Stomach smooth muscle (tissue), 2 donors: ENCODE measurements around the gene TNFAIP1.

Source experiments
- H3K27ac ChIP-seq: one replicate; pipeline ENCODE4 v1.7.0; 2013; ENCODE audit warnings: mild to moderate bottlenecking, low read length, inconsistent platforms
- H3K27me3 ChIP-seq, 2 donors: one replicate each; pipeline ENCODE4 v1.7.0; 2013; ENCODE audit warnings: low read length in 2 of 2; ENCODE audit not compliant: insufficient read depth in 2 of 2, control insufficient read depth in 1 of 2
- H3K36me3 ChIP-seq, 2 donors: one replicate each; pipeline ENCODE4 v1.7.0; 2013; ENCODE audit warnings: low read length in 2 of 2; ENCODE audit not compliant: control insufficient read depth in 2 of 2, insufficient read depth in 2 of 2
- H3K4me1 ChIP-seq: one replicate; pipeline ENCODE4 v1.7.0; 2013; ENCODE audit warnings: low read length; ENCODE audit not compliant: control insufficient read depth, insufficient read depth
- H3K4me3 ChIP-seq, 2 donors: one replicate each; pipeline ENCODE4 v1.7.0; 2013; ENCODE audit warnings: low read length in 2 of 2
- H3K9ac ChIP-seq, 2 donors: one replicate each; pipeline ENCODE4 v1.7.0; 2013; ENCODE audit warnings: low read length in 2 of 2, mild to moderate bottlenecking in 1 of 2
- H3K9me3 ChIP-seq, 2 donors: one replicate each; pipeline ENCODE4 v1.7.0; 2013; ENCODE audit warnings: low read length in 2 of 2; ENCODE audit not compliant: control insufficient read depth in 2 of 2
- donor health status: healthy.
- donor health status: Pancreatic carcinoma.

The TNFAIP1 gene

DNA sequence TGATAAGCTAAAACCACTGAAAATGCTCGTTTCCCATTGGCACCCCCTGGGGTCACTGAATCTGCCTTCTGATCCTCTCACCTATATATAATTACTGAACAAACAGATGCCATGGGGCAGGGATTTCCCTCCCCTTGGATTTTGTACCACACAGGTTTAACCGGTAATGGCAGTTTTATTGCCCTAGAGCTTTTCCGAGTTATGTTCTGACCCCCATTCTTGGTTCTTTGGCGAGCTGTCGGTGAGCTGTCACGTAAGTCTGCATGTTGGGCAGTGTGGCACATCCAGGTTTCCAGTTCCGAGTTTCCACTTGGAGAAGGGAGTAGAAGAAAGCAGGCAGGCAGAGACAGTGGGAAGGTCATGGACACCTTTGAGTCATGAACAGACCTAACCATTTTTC is 9.4 kb upstream of the TNFAIP1 start:
- Histone ChIP-seq H3K9ac (no peak overlapping the region), H3K36me3 (peaks cover 14 to 19% of the 10 kb centered on the region in 2 donors), H3K27me3 (no peaks in the 10 kb centered on the region), H3K4me3 (no peak overlapping the region), H3K27ac (no peak overlapping the region), H3K4me1 (no peaks in the 10 kb centered on the region), H3K9me3 (no peaks in the 10 kb centered on the region)

DNA sequence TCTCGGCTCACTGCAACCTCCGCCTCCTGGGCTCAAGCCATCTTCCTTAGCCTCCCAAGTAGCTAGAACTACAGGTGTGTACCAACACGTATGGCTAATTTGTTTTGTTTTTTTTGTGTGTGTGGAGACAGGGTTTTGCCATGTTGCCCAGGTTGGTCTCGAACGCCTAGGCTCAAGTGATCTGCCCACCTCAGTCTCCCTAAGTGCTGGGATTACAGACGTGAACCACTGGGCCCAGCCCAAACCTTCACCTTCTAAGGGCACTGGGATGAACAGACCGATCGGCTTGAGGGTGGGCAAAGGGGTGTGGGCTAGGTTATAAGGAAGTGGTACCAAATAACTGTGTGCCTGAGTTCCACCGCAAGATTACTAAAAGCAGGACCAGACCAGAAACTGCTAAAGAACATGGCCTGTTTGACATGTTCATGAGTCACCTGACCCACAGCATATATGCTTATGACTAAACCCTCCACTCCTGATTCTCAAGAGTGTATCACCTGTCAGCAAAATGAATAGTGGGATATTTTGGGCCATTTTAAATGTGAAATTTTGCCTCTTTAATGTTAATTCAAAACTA is 8.4 kb upstream of the TNFAIP1 start:
- H3K27ac ChIP-seq: no peak overlapping the region

DNA sequence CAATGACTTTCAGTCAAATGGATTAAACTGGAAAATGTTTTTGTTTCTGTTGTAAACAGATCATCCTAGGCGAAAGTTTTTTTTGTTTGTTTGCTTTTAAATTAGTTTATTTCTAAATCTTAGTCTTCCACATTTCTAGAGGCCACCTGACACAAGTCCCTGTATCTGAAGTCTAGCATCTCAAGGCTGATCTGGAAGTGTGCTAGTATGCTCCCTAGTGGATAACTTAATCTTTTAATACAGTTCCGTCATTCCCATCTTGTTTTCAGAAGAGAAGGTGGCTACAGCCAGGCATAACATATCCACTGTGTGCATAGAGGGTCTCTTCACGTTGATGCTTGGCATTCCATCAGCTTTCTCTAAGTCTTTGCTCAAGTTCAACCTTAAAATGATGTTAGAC is 7.9 kb upstream of the TNFAIP1 start:
- Histone ChIP-seq H3K4me3 (no peak overlapping the region), H3K9me3 (no peaks in the 10 kb centered on the region), H3K9ac (no peak overlapping the region), H3K4me1 (no peaks in the 10 kb centered on the region), H3K36me3 (peaks cover 24 to 30% of the 10 kb centered on the region in 2 donors), H3K27ac (no peak overlapping the region), H3K27me3 (no peaks in the 10 kb centered on the region)

More for the DNA sequence above, 8.4 kb upstream of the TNFAIP1 start:
- Histone ChIP-seq H3K9me3 (no peaks in the 10 kb centered on the region), H3K4me3 (no peak overlapping the region), H3K36me3 (peaks cover 24 to 29% of the 10 kb centered on the region in 2 donors), H3K9ac (no peak overlapping the region), H3K4me1 (no peaks in the 10 kb centered on the region), H3K27me3 (no peaks in the 10 kb centered on the region)

DNA sequence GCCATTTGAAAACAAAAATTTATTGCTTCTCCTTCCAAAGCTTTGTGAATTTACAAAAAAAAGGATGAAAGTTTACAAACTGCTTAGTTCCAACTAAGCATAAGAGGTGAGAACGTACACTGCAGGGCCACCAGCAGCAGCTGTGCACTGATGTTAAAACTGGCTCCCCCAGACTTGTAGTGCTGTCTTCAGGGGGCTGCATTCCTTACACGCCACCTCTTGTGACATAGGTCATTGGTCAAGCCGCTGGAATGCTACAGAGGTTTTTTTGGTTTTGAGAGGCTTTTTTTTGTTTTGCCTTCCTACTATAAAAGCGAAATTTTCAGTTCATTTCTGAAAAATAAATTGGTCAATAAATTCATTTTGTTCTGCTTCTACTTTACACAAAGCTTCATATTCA is 7.2 kb upstream of the TNFAIP1 start:
- Histone ChIP-seq H3K27me3 (no peaks in the 10 kb centered on the region), H3K4me3 (no peak overlapping the region), H3K36me3 (peaks cover 24 to 30% of the 10 kb centered on the region in 2 donors)

DNA sequence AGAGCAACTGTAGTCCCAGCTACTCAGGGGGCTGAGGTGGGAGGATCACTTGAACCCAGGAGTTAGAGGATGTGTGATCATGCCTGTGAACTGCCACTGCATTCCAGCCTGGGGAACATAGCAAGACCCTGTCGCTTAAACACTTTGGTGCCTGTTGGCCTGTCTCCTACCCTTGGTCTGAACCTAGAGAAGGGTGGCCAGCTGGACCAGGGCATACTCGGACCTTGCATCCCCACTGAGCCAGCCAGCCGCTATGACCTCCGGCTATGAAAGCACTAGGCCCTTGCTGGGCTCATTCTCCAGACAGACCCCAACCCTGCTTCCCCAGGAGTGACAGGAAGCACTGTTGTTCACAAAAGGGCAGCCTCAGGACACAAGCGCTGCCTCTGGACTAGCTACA is 4.9 kb upstream of the TNFAIP1 start:
- H3K36me3 ChIP-seq: peaks cover 24 to 30% of the 10 kb centered on the region in 2 donors
- peaks cover 19% of the 10 kb centered on the region for H3K4me1 ChIP-seq
- no peaks in the 10 kb centered on the region for H3K9me3 ChIP-seq
- H3K27ac ChIP-seq: no peak overlapping the region
- no peak overlapping the region for H3K9ac ChIP-seq
- H3K4me3 ChIP-seq: no peak overlapping the region
- H3K27me3 ChIP-seq: no peaks in the 10 kb centered on the region

More for the DNA sequence above, 7.2 kb upstream of the TNFAIP1 start:
- Histone ChIP-seq H3K4me1 (peaks cover 3% of the 10 kb centered on the region), H3K9me3 (no peaks in the 10 kb centered on the region), H3K9ac (no peak overlapping the region), H3K27ac (no peak overlapping the region)

DNA sequence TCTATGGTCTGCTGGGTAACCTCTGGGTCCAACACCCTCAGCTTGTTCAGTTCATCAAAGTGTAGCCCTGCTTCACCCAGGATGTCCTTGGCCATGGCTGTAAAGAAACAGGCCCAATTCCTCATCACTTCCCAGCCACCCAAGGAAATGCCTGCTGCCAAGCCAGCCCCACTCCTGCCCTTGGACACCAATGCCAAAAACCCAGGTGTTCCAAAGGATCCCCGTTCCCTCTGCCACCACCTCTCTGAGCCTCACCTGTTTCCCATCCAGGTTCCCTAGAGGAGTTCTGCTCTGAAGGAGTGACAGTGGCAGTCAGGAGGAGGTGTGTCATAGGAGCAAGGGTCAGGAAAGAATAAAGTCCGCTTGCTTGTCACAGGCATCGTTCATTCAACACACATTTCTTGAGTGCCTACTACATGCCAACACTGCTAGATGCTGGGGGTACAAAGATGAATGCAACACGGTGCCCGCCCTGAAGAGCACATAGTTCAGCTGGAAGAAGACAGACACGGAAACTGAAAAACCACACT is 3.6 kb upstream of the TNFAIP1 start:
- H3K4me1 ChIP-seq: peaks cover 31% of the 10 kb centered on the region
- no peaks in the 10 kb centered on the region for H3K27me3 ChIP-seq
- H3K4me3 ChIP-seq: no peak overlapping the region
- peaks cover 20 to 30% of the 10 kb centered on the region in 2 donors for H3K36me3 ChIP-seq
- H3K9me3 ChIP-seq: no peaks in the 10 kb centered on the region
- H3K9ac ChIP-seq: no peak overlapping the region
- H3K27ac ChIP-seq: no peak overlapping the region

DNA sequence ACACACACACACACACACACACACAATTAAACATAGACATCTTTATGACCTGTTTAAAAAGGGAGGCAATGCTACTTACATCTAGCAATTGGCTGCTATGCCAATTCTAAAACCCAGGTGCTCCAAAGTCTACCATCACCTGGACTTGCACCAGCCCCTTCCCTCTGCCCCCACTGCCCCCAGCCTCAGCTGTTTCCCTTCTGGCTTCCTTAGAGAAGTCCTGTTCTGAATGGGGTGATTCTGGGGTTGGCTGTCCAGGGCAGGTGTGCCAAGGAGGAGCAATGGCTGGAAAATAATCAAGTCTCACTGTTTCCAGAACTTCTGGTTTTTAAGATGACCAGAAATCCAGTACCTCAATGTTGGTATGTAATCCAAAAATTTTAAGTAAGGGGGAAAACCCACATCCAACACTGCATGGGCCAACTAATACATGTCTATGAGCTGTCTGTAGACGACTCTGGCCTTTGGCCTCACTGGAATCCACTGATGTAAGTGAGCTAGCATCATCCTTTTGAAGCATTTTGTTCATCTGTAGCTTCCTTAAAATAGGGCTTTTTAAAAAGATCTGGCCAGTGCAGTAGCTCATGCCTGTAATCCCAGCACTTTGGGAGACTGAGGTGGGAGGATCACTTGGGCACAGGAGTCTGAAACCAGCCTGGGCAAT is 2.3 kb upstream of the TNFAIP1 start:
- Histone ChIP-seq H3K4me1 (peaks cover 31% of the 10 kb centered on the region), H3K27ac (no peak overlapping the region), H3K4me3 (no peak overlapping the region), H3K27me3 (no peaks in the 10 kb centered on the region), H3K9ac (peak overlapping the region in 1 of 2 donors; percentile 5), H3K9me3 (no peaks in the 10 kb centered on the region), H3K36me3 (peaks cover 20 to 21% of the 10 kb centered on the region in 2 donors)

DNA sequence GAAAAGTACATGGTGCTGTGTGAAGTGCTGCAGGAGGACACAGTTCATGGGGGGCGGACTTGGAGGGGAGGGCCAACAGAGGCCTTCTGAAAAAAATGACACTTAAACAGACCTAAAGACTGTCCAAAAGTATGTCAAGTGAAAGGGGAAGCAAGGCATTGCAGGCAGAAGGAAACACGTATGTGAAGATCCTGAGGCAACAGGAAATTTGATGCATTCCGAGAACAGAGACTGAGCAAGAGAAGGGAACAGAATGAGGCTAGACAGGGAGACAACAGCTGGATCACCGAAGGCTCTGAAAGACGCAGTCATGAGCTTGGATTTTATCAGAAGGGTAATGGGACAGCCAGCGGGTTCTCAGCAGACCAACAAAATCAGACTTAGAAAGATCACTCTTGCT is 1.4 kb upstream of the TNFAIP1 start:
- peaks cover 31% of the 10 kb centered on the region for H3K4me1 ChIP-seq
- peak overlapping the region; percentile 95 to 96 for H3K4me3 ChIP-seq
- peaks cover 13 to 14% of the 10 kb centered on the region in 2 donors for H3K36me3 ChIP-seq
- no peaks in the 10 kb centered on the region for H3K9me3 ChIP-seq
- H3K27ac ChIP-seq: no peak overlapping the region
- H3K27me3 ChIP-seq: no peaks in the 10 kb centered on the region
- peak overlapping the region; percentile 3 to 87 for H3K9ac ChIP-seq

DNA sequence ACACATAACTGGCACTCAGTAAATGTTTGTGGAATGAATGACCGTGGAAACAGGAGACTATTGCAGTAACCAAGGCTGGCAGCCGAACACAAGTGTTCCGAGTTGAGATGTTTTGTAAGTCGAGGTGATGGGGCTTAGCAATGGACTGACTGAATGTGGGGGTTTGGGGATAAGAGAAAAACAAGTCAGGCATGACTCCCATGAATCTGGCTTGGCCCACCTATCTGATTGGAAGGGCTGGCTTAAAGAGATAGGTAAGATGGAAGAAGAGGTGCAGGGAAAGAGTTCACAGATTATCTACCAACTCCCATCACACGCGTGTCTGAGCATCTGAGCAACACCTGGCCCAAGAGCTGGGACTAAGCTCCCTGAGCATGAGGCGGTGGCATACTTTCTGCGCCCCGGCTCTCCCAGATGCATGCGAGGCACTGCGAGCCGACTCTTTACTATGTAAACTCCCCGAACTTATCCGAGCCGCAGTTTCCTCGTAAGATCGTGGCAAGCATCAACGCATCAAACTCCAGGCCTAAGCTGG is 828 bp upstream of the TNFAIP1 start:
- Histone ChIP-seq H3K9ac (peak overlapping the region; percentile 82 to 87), H3K9me3 (no peaks in the 10 kb centered on the region), H3K27me3 (no peaks in the 10 kb centered on the region), H3K4me3 (peak overlapping the region; percentile 95 to 96), H3K36me3 (peaks cover 10% of the 10 kb centered on the region in 2 donors), H3K4me1 (peaks cover 31% of the 10 kb centered on the region), H3K27ac (peak overlapping the region; percentile 88)

DNA sequence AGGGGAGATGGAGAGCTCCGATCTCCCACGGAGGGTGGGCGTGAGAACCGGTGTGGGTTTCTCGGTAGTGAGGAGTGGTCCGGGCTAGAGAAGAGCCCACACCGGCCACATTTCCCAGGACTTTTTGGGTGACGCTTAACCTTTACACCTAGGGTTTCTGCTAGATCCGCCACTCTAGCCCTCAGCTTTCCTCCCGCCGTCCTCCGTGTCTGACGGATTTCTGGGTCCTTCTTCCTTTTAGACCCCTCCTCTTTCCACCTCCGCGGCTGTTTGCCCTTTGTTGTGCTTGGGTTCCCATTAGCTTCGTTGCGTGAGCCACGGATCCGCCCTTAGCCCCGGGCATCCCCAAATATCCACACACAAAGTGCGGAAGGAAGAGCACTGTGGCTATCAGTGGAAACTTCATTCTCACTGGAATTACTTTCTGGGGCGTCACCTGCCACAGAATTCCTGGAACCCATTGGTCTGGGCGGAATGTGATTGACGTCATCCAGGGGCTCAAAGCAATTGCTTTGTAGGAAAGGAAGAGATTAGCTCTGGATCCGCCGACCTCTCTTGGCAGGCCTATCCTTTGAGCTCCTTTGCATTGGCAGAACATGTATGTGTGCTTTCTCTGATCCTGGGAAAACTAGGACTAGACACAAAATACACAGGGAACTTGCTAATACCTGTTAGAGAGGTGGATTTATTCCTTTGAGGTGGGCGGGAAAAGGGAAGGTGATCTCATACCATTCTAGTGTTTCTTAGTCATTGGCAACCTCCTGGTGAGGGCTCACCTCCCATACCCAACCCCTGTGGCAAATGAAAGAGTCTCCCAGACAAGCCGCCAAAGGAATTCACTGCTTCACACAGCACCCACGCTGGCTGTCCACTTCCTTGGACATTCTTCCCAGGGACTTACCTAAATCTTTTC is 654 bp downstream of the TNFAIP1 start:
- Histone ChIP-seq H3K9me3 (no peaks in the 10 kb centered on the region), H3K4me3 (peak overlapping the region; percentile 94 to 96), H3K4me1 (peaks cover 31% of the 10 kb centered on the region), H3K36me3 (peaks cover 12 to 19% of the 10 kb centered on the region in 2 donors), H3K27ac (peak overlapping the region; percentile 88), H3K27me3 (no peaks in the 10 kb centered on the region), H3K9ac (peak overlapping the region; percentile 94 to 97)
